Gastrocnemius medialis (tissue), 4 donors: Measurements from ENCODE around the gene EMC1. TPM values are rescaled to one million over a fixed set of nuclear protein-coding genes. Genes with fewer than 3 reads are reported as not detected.

Experiments used
- ATAC-seq, 2 donors: fragments of 150-250 bp; one replicate each; pipeline ENCODE4 v1.9.1; 2016
- DNase-seq, 2 donors: peaks; one replicate each; pipeline ENCODE4 v3.0.0-alpha.2; 2019
- H3K27ac ChIP-seq, 4 donors: fragments of 200-600 bp; sonication (generic); 1 replicate in 1 of 4; 2 replicates in 3 of 4; pipeline ENCODE4 v1.5.1; 2016 to 2018; ENCODE audit warnings: mild to moderate bottlenecking in 2 of 4, moderate library complexity in 1 of 4
- H3K27me3 ChIP-seq, 3 donors: fragments of 200-600 bp; sonication (generic) in 2 of 3; 1 replicate in 1 of 3; 2 replicates in 2 of 3; pipeline versions ENCODE4 v1.5.1 to v1.6.0; 2016 to 2019; ENCODE audit warnings: mild to moderate bottlenecking in 1 of 3, moderate library complexity in 1 of 3
- H3K36me3 ChIP-seq, 2 donors: fragments of 200-600 bp; sonication (generic) in 1 of 2; one replicate each; pipeline ENCODE4 v1.5.1; 2017 to 2018
- H3K4me1 ChIP-seq, 2 donors: fragments of 200-600 bp; sonication (generic) in 1 of 2; one replicate each; pipeline ENCODE4 v1.5.1; 2016 to 2017; ENCODE audit warnings: mild to moderate bottlenecking in 2 of 2
- H3K4me3 ChIP-seq, 4 donors: fragments of 200-600 bp; sonication (generic) in 3 of 4; 1 replicate in 1 of 4; 2 replicates in 3 of 4; pipeline ENCODE4 v1.5.1; 2016 to 2019; ENCODE audit warnings: mild to moderate bottlenecking in 2 of 4
- H3K9me3 ChIP-seq, 3 donors: fragments of 200-600 bp; sonication (generic) in 2 of 3; 1 replicate in 1 of 3; 2 replicates in 2 of 3; pipeline ENCODE4 v1.5.1; 2016 to 2019
- CTCF ChIP-seq, 5 experiments: fragments of 450-650 bp in 3 of 5; fragments of 200-600 bp in 2 of 5; sonication (generic) in 2 of 5; IDR thresholded peaks in 4 of 5; conservative IDR thresholded peaks in 1 of 5; 1 replicate in 4 of 5; 2 replicates in 1 of 5; pipeline ENCODE4 v1.5.1; 2016 to 2019; ENCODE audit warnings: antibody characterized with exemption in 5 of 5, mild to moderate bottlenecking in 3 of 5, moderate library complexity in 3 of 5
- POLR2A ChIP-seq, 2 donors: fragments of 450-650 bp; IDR thresholded peaks; one replicate each; pipeline ENCODE4 v1.6.1; 2017; ENCODE audit warnings: antibody characterized with exemption in 2 of 2, mild to moderate bottlenecking in 2 of 2, moderate library complexity in 2 of 2
- in situ Hi-C, 4 donors: fragments of 200-750 bp; cut with MboI; loops; one replicate each; pipeline versions ENCODE4 v1.15.0 to v1.8.0; 2017; ENCODE audit warnings: low sequenced_read_pairs in 4 of 4
- intact Hi-C: fragments of 100-400 bp; cut with DNase I; formaldehyde crosslinking; loops from one replicate; pipeline ENCODE4 v1.15.1; 2023; ENCODE audit warnings: low total_unique reads
- total RNA-seq, 4 donors: library from RNA; depleted of rRNA; stranded (reverse); fragments of >200 nt; gene quantifications; one replicate each; pipeline versions ENCODE4 v1.1.0 to v1.2.3, GENCODE V29; 2016

Gene EMC1
- total RNA-seq, 4 donors from 2014 or later = 24.7 to 49.7 (median 43.0) TPM

GRCh38 chr1:19191811-19192210 lies 59.5 kb downstream of the EMC1 start:
- Histone ChIP-seq H3K27ac (no peak overlapping the region), H3K36me3 (peaks cover 6 to 95% of the 10 kb centered on the region in 2 donors), H3K9me3 (no peaks in the 10 kb centered on the region), H3K4me1 (no peaks in the 10 kb centered on the region), H3K4me3 (no peak overlapping the region), H3K27me3 (no peaks in the 10 kb centered on the region)
- TF ChIP-seq CTCF (IDR thresholded peaks at IDR 0.05 in 4 of 5, conservative IDR thresholded peaks at IDR 0.05 in 1 of 5) = no peak
- TF ChIP-seq POLR2A (IDR thresholded peaks at IDR 0.05) = no peak
- intact Hi-C loops = no loop called here
- ATAC-seq = no peak
- in situ Hi-C loops = no loop called here
- no peak for DNase-seq

- no peaks in the 10 kb centered on the region for H3K27me3 ChIP-seq
- ATAC-seq (no peak), DNase-seq (no peak)
- no peaks in the 10 kb centered on the region for H3K9me3 ChIP-seq
- in situ Hi-C loops (no loop called here), intact Hi-C loops (no loop called here)
- no peak for TF ChIP-seq CTCF (IDR thresholded peaks at IDR 0.05 in 4 of 5, conservative IDR thresholded peaks at IDR 0.05 in 1 of 5)
- TF ChIP-seq POLR2A (IDR thresholded peaks at IDR 0.05) = no peak
- H3K4me3 ChIP-seq = no peak overlapping the region
- H3K36me3 ChIP-seq = peaks cover 9 to 95% of the 10 kb centered on the region in 2 donors
- H3K4me1 ChIP-seq = no peaks in the 10 kb centered on the region
- H3K27ac ChIP-seq = no peak overlapping the region
These were observed 60.9 kb downstream of the EMC1 start for GRCh38 chr1:19190468-19190867.

GRCh38 chr1:19189270-19189669 lies 62.1 kb downstream of the EMC1 start:
- Histone ChIP-seq H3K4me1 (no peaks in the 10 kb centered on the region), H3K4me3 (no peak overlapping the region), H3K27me3 (no peaks in the 10 kb centered on the region), H3K9me3 (no peaks in the 10 kb centered on the region), H3K36me3 (peaks cover 9 to 96% of the 10 kb centered on the region in 2 donors), H3K27ac (no peak overlapping the region)
- ATAC-seq (no peak), DNase-seq (no peak)
- in situ Hi-C loops = no loop called here
- intact Hi-C loops = loop anchor here (5.0 kb wide), 1 partner anchor 42 kb away; no protein-coding TSS in a partner anchor
- TF ChIP-seq CTCF (IDR thresholded peaks at IDR 0.05 in 4 of 5, conservative IDR thresholded peaks at IDR 0.05 in 1 of 5) (no peak), POLR2A (IDR thresholded peaks at IDR 0.05) (no peak)

GRCh38 chr1:19187852-19188251 lies 63.5 kb downstream of the EMC1 start:
- in situ Hi-C loops (no loop called here), intact Hi-C loops (loop anchor here (5.0 kb wide), 1 partner anchor 41 kb away; no protein-coding TSS in a partner anchor)
- Histone ChIP-seq H3K4me1 (no peaks in the 10 kb centered on the region), H3K36me3 (peaks cover 13 to 96% of the 10 kb centered on the region in 2 donors), H3K27ac (no peak overlapping the region), H3K4me3 (no peak overlapping the region), H3K27me3 (no peaks in the 10 kb centered on the region), H3K9me3 (no peaks in the 10 kb centered on the region)
- TF ChIP-seq CTCF (IDR thresholded peaks at IDR 0.05 in 4 of 5, conservative IDR thresholded peaks at IDR 0.05 in 1 of 5) (no peak), POLR2A (IDR thresholded peaks at IDR 0.05) (no peak)
- DNase-seq = no peak
- no peak for ATAC-seq

- no peak overlapping the region for H3K27ac ChIP-seq
- intact Hi-C loops (loop anchor here (5.0 kb wide), 1 partner anchor 39 kb away; no protein-coding TSS in a partner anchor), in situ Hi-C loops (no loop called here)
- H3K27me3 ChIP-seq = no peaks in the 10 kb centered on the region
- DNase-seq = no peak
- H3K36me3 ChIP-seq = peaks cover 11 to 96% of the 10 kb centered on the region in 2 donors
- no peak for ATAC-seq
- H3K4me1 ChIP-seq = no peaks in the 10 kb centered on the region
- no peaks in the 10 kb centered on the region for H3K9me3 ChIP-seq
- H3K4me3 ChIP-seq = no peak overlapping the region
- no peak for TF ChIP-seq POLR2A (IDR thresholded peaks at IDR 0.05)
- TF ChIP-seq CTCF (IDR thresholded peaks at IDR 0.05 in 4 of 5, conservative IDR thresholded peaks at IDR 0.05 in 1 of 5) = no peak
These were observed 65.3 kb downstream of the EMC1 start for GRCh38 chr1:19186001-19186400.
